Activated B cell treated with CpG ODN at 0.5 μM for 24 hours (primary cell): Measurements from ENCODE around the gene BCR. TPM values are rescaled to one million over a fixed set of nuclear protein-coding genes. Genes with fewer than 3 reads are reported as not detected.

Source experiments
- ATAC-seq: fragments of 200-7000 bp; cut with Tn5 transposase; one replicate; pipeline ENCODE4 v1.10.0; 2021; ENCODE audit warnings: low read depth, mild to moderate bottlenecking, moderate library complexity
- CTCF ChIA-PET: fragments of 350-600 bp; sonication (Branson Sonifier 250); formaldehyde crosslinking; loops from one replicate; lab custom pipeline; 2021; ENCODE audit warnings: antibody characterized with exemption; lab: Charles Lee
- POLR2A ChIA-PET: fragments of 350-600 bp; sonication (Branson Sonifier 250); formaldehyde crosslinking; loops from one replicate; lab custom pipeline; 2021; ENCODE audit warnings: antibody characterized with exemption; lab: Charles Lee
- DNase-seq: peaks from one replicate; pipeline ENCODE4 v3.0.0; 2022
- H3K27ac Mint-ChIP-seq: one replicate; pipeline ENCODE4 v1.8.0; 2020; ENCODE audit warnings: mixed read lengths
- H3K27me3 Mint-ChIP-seq: one replicate; pipeline ENCODE4 v1.8.0; 2021; ENCODE audit warnings: mixed read lengths
- H3K36me3 Mint-ChIP-seq: one replicate; pipeline ENCODE4 v1.8.0; 2021; ENCODE audit warnings: low read depth, mixed read lengths
- H3K4me1 Mint-ChIP-seq: one replicate; pipeline ENCODE4 v1.8.0; 2021; ENCODE audit warnings: mixed read lengths
- H3K4me3 Mint-ChIP-seq: one replicate; pipeline ENCODE4 v1.8.0; 2020; ENCODE audit warnings: mild to moderate bottlenecking, mixed read lengths
- H3K9me3 Mint-ChIP-seq: one replicate; pipeline ENCODE4 v1.8.0; 2020; ENCODE audit warnings: mixed read lengths
- CTCF ChIP-seq: fragments of 200-600 bp; IDR thresholded peaks from one replicate; pipeline ENCODE4 v1.8.0; 2022; ENCODE audit warnings: antibody characterized with exemption, mild to moderate bottlenecking
- intact Hi-C: fragments of 100-400 bp; cut with micrococcal nuclease; formaldehyde crosslinking; loops from one replicate; pipeline ENCODE4 v1.15.1; 2024
- total RNA-seq: library from RNA; stranded (reverse); gene quantifications from 2 replicates; pipeline ENCODE4 v1.2.3, GENCODE V29; 2022

BCR gene
- total RNA-seq, 1 donor from 2014 or later, result 20.9 TPM

GRCh38 chr22:23211622-23212021 lies 31.3 kb downstream of the BCR start:
- H3K27ac Mint-ChIP-seq, result no peak overlapping the region
- intact Hi-C loops, result no loop called here
- CTCF ChIA-PET, result no interaction called here

GRCh38 chr22:23212061-23213021 lies 32.0 kb downstream of the BCR start:
- H3K4me1 Mint-ChIP-seq, result peaks cover 73% of the 10 kb centered on the region
- no peaks in the 10 kb centered on the region for H3K36me3 Mint-ChIP-seq
- ChIA-PET CTCF (no interaction called here), POLR2A (interaction anchor here (0.6 kb wide), 1 partner anchor 645 kb away, joined by 7 read pairs; the partner anchor contains the start of gene SLC2A11)
- H3K9me3 Mint-ChIP-seq, result no peaks in the 10 kb centered on the region
- H3K27ac Mint-ChIP-seq, result no peak overlapping the region
- DNase-seq (no peak), ATAC-seq (no peak)
- peaks cover 2% of the 10 kb centered on the region for H3K27me3 Mint-ChIP-seq
- no peak overlapping the region for H3K4me3 Mint-ChIP-seq
- no peak for TF ChIP-seq CTCF
- intact Hi-C loops, result no loop called here

More at GRCh38 chr22:23211622-23212021, 31.3 kb downstream of the BCR start:
- no peak for TF ChIP-seq CTCF
- peaks cover 2% of the 10 kb centered on the region for H3K27me3 Mint-ChIP-seq
- ATAC-seq (no peak), DNase-seq (no peak)
- no peak overlapping the region for H3K4me3 Mint-ChIP-seq
- H3K9me3 Mint-ChIP-seq, result no peaks in the 10 kb centered on the region
- POLR2A ChIA-PET, result no interaction called here
- H3K36me3 Mint-ChIP-seq, result no peaks in the 10 kb centered on the region
- H3K4me1 Mint-ChIP-seq, result peaks cover 71% of the 10 kb centered on the region

- no peak overlapping the region for H3K4me3 Mint-ChIP-seq
- ATAC-seq, result no peak
- ChIA-PET CTCF (interaction anchor here (0.8 kb wide), 1 partner anchor 69 kb away, joined by 4 read pairs; no protein-coding TSS in a partner anchor), POLR2A (no interaction called here)
- peaks cover 2% of the 10 kb centered on the region for H3K27me3 Mint-ChIP-seq
- peaks cover 73% of the 10 kb centered on the region for H3K4me1 Mint-ChIP-seq
- H3K36me3 Mint-ChIP-seq, result no peaks in the 10 kb centered on the region
- DNase-seq, result no peak
- intact Hi-C loops, result no loop called here
- no peak for TF ChIP-seq CTCF
- no peak overlapping the region for H3K27ac Mint-ChIP-seq
- no peaks in the 10 kb centered on the region for H3K9me3 Mint-ChIP-seq
Measured at GRCh38 chr22:23213022-23213555, 32.8 kb downstream of the BCR start.

GRCh38 chr22:23213581-23214334 lies 33.4 kb downstream of the BCR start:
- intact Hi-C loops, result no loop called here
- ChIA-PET POLR2A (no interaction called here), CTCF (interaction anchor here (0.8 kb wide), 1 partner anchor 69 kb away, joined by 4 read pairs; no protein-coding TSS in a partner anchor)
- Mint-ChIP-seq H3K9me3 (no peaks in the 10 kb centered on the region), H3K27ac (no peak overlapping the region), H3K4me1 (peaks cover 73% of the 10 kb centered on the region), H3K4me3 (no peak overlapping the region), H3K36me3 (no peaks in the 10 kb centered on the region), H3K27me3 (peaks cover 2% of the 10 kb centered on the region)
- no peak for TF ChIP-seq CTCF
- DNase-seq (no peak), ATAC-seq (no peak)
